Subcutaneous adipose tissue (tissue), 4 donors: Measurements from ENCODE around the gene SPPL2C. TPM values are rescaled to one million over a fixed set of nuclear protein-coding genes. Genes with fewer than 3 reads are reported as not detected.

Experiments used
- CTCF ChIP-seq: fragments of 450-650 bp; IDR thresholded peaks from one replicate; pipeline ENCODE4 v1.5.1; 2016; ENCODE audit warnings: low read depth, mild to moderate bottlenecking, control low read depth, antibody characterized with exemption, moderate library complexity
- total RNA-seq, 4 donors: library from RNA; depleted of rRNA; stranded (reverse); fragments of >200 nt; gene quantifications; one replicate each; pipeline ENCODE4 v1.1.0, GENCODE V29; 2016

The SPPL2C gene
- total RNA-seq, 4 donors from 2014 or later: not detected

- TF ChIP-seq CTCF: no peak
These were observed 11.1 kb downstream of the SPPL2C start for GRCh38 chr17:45855691-45856336.

GRCh38 chr17:45857977-45858708, 13.5 kb downstream of the SPPL2C start:
- TF ChIP-seq CTCF: no peak

GRCh38 chr17:45861165-45861564, 16.5 kb downstream of the SPPL2C start:
- no peak for TF ChIP-seq CTCF

- no peak for TF ChIP-seq CTCF
These were observed 19.4 kb downstream of the SPPL2C start for GRCh38 chr17:45863857-45864654.

- TF ChIP-seq CTCF: no peak
These were observed 22.5 kb downstream of the SPPL2C start for GRCh38 chr17:45867171-45867570.

GRCh38 chr17:45867702-45868101, 23.0 kb downstream of the SPPL2C start:
- no peak for TF ChIP-seq CTCF

- TF ChIP-seq CTCF: no peak
These were observed 23.6 kb downstream of the SPPL2C start for GRCh38 chr17:45868276-45868675.
